Right atrium auricular region (tissue), 2 donors: ENCODE results near the gene DEXI. TPM values are rescaled to one million over a fixed set of nuclear protein-coding genes. Genes with fewer than 3 reads are reported as not detected.
A peak's percentile ranks its signal among the peaks of the same experiment; 100 is the strongest.

Experiments used
- DNase-seq: peaks from one replicate; pipeline ENCODE4 v3.0.0-alpha.2; 2019; ENCODE audit warnings: low spot score
- H3K27ac ChIP-seq, 2 donors: fragments of 200-600 bp; sonication (generic); 1 replicate in 1 of 2; 2 replicates in 1 of 2; pipeline ENCODE4 v1.5.1; 2016 to 2019
- H3K27me3 ChIP-seq, 2 donors: fragments of 200-600 bp; sonication (generic); one replicate each; pipeline versions ENCODE4 v1.5.1 to v1.6.0; 2017 to 2019
- H3K36me3 ChIP-seq: fragments of 200-600 bp; sonication (generic); one replicate; pipeline ENCODE4 v1.5.1; 2016
- H3K4me1 ChIP-seq, 2 donors: fragments of 200-600 bp; sonication (generic); one replicate each; pipeline versions ENCODE4 v1.5.1 to v1.6.0; 2017 to 2019
- H3K4me3 ChIP-seq, 2 donors: fragments of 200-600 bp; sonication (generic); 1 replicate in 1 of 2; 2 replicates in 1 of 2; pipeline ENCODE4 v1.5.1; 2017 to 2019; ENCODE audit warnings: mild to moderate bottlenecking in 1 of 2, moderate library complexity in 1 of 2
- H3K9me3 ChIP-seq, 2 donors: fragments of 200-600 bp; sonication (generic); one replicate each; pipeline ENCODE4 v1.5.1; 2019
- CTCF ChIP-seq, 2 donors: fragments of 200-600 bp; sonication (generic); IDR thresholded peaks; one replicate each; pipeline ENCODE4 v1.5.1; 2019; ENCODE audit warnings: antibody characterized with exemption in 2 of 2
- total RNA-seq, 2 donors: library from RNA; depleted of rRNA; stranded (reverse); fragments of >200 nt; gene quantifications; one replicate each; pipeline ENCODE4 v1.1.0, GENCODE V29; 2016

The DEXI gene
- total RNA-seq, 2 donors from 2014 or later: 129 to 164 TPM

GRCh38 chr16:10972819-10973464, 30.7 kb upstream of the DEXI start:
- H3K4me3 ChIP-seq: no peak overlapping the region
- H3K9me3 ChIP-seq: no peaks in the 10 kb centered on the region
- DNase-seq: no peak
- peaks cover 0 to 14% of the 10 kb centered on the region in 2 donors for H3K4me1 ChIP-seq
- peaks cover 42% of the 10 kb centered on the region for H3K36me3 ChIP-seq
- no peak overlapping the region for H3K27ac ChIP-seq
- TF ChIP-seq CTCF (IDR thresholded peaks at IDR 0.05): no peak
- no peaks in the 10 kb centered on the region for H3K27me3 ChIP-seq

GRCh38 chr16:10972108-10972818, 30.0 kb upstream of the DEXI start:
- no peaks in the 10 kb centered on the region for H3K9me3 ChIP-seq
- peaks cover 0 to 19% of the 10 kb centered on the region in 2 donors for H3K4me1 ChIP-seq
- H3K36me3 ChIP-seq: peaks cover 36% of the 10 kb centered on the region
- DNase-seq: no peak
- no peak overlapping the region for H3K4me3 ChIP-seq
- H3K27me3 ChIP-seq: no peaks in the 10 kb centered on the region
- H3K27ac ChIP-seq: peak overlapping the region in 1 of 2 donors; percentile 3
- no peak for TF ChIP-seq CTCF (IDR thresholded peaks at IDR 0.05)

GRCh38 chr16:10971560-10971961, 29.3 kb upstream of the DEXI start:
- H3K9me3 ChIP-seq: no peaks in the 10 kb centered on the region
- no peak overlapping the region for H3K4me3 ChIP-seq
- H3K4me1 ChIP-seq: peaks cover 0 to 19% of the 10 kb centered on the region in 2 donors
- no peaks in the 10 kb centered on the region for H3K27me3 ChIP-seq
- H3K27ac ChIP-seq: peak overlapping the region in 1 of 2 donors; percentile 3
- peaks cover 29% of the 10 kb centered on the region for H3K36me3 ChIP-seq
- peak; percentile 67 to 85 for TF ChIP-seq CTCF (IDR thresholded peaks at IDR 0.05)
- DNase-seq: no peak

GRCh38 chr16:10970065-10970464, 27.8 kb upstream of the DEXI start:
- DNase-seq: no peak
- H3K4me3 ChIP-seq: no peak overlapping the region
- no peak overlapping the region for H3K27ac ChIP-seq
- no peaks in the 10 kb centered on the region for H3K27me3 ChIP-seq
- H3K36me3 ChIP-seq: peaks cover 21% of the 10 kb centered on the region
- TF ChIP-seq CTCF (IDR thresholded peaks at IDR 0.05): no peak
- peaks cover 0 to 19% of the 10 kb centered on the region in 2 donors for H3K4me1 ChIP-seq
- no peaks in the 10 kb centered on the region for H3K9me3 ChIP-seq

GRCh38 chr16:10969615-10970014, 27.3 kb upstream of the DEXI start:
- H3K36me3 ChIP-seq: peaks cover 17% of the 10 kb centered on the region
- H3K27ac ChIP-seq: no peak overlapping the region
- H3K4me1 ChIP-seq: peaks cover 0 to 19% of the 10 kb centered on the region in 2 donors
- H3K9me3 ChIP-seq: no peaks in the 10 kb centered on the region
- H3K27me3 ChIP-seq: no peaks in the 10 kb centered on the region
- no peak overlapping the region for H3K4me3 ChIP-seq
- no peak for TF ChIP-seq CTCF (IDR thresholded peaks at IDR 0.05)
- no peak for DNase-seq
